GM21526 (cell line): Measurements from ENCODE around the gene SOCS6.
"Not testable (repeated sequence)": the region's sequence is repeated elsewhere in the genome, so short reads cannot be mapped to it uniquely, and the experiment has no call there.

ENCODE experiments used
- ATAC-seq: cut with Tn5 transposase; IDR thresholded peaks from one replicate; pipeline ENCODE4 v1.9.1; 2021; ENCODE audit warnings: moderate library complexity; ENCODE audit not compliant: unreplicated experiment, low FRiP score

SOCS6 gene

GRCh38 chr18:70319187-70319586, 30.3 kb downstream of the SOCS6 start:
- ATAC-seq: no peak

GRCh38 chr18:70321616-70322015, 32.8 kb downstream of the SOCS6 start:
- no peak for ATAC-seq

GRCh38 chr18:70322385-70322784, 33.5 kb downstream of the SOCS6 start:
- no peak for ATAC-seq

GRCh38 chr18:70322928-70323327, 34.1 kb downstream of the SOCS6 start:
- ATAC-seq: no peak

- no peak for ATAC-seq
These were observed 36.1 kb downstream of the SOCS6 start for GRCh38 chr18:70324897-70325296.

GRCh38 chr18:70326255-70326654, 37.4 kb downstream of the SOCS6 start:
- no peak for ATAC-seq

GRCh38 chr18:70328169-70328568, 39.3 kb downstream of the SOCS6 start:
- ATAC-seq: no peak

- ATAC-seq: no peak
These were observed 40.2 kb downstream of the SOCS6 start for GRCh38 chr18:70329071-70329470.

GRCh38 chr18:70330887-70331286, 42.0 kb downstream of the SOCS6 start:
- no peak for ATAC-seq

- ATAC-seq: no peak
These were observed 42.7 kb downstream of the SOCS6 start for GRCh38 chr18:70331456-70332097.

GRCh38 chr18:70332694-70333093, 43.8 kb downstream of the SOCS6 start:
- ATAC-seq: no peak

GRCh38 chr18:70333316-70333715, 44.5 kb downstream of the SOCS6 start:
- ATAC-seq: no peak

GRCh38 chr18:70333757-70334156, 44.9 kb downstream of the SOCS6 start:
- ATAC-seq: no peak

GRCh38 chr18:70334264-70334663, 45.4 kb downstream of the SOCS6 start:
- ATAC-seq: no peak

- ATAC-seq: no peak
These were observed 46.0 kb downstream of the SOCS6 start for GRCh38 chr18:70334728-70335329.

GRCh38 chr18:70335892-70336726, 47.3 kb downstream of the SOCS6 start:
- ATAC-seq: no peak

- ATAC-seq: no peak
These were observed 48.5 kb downstream of the SOCS6 start for GRCh38 chr18:70337139-70337972.

- ATAC-seq: no peak
These were observed 50.0 kb downstream of the SOCS6 start for GRCh38 chr18:70338890-70339289.

GRCh38 chr18:70339915-70340314, 51.1 kb downstream of the SOCS6 start:
- no peak for ATAC-seq

GRCh38 chr18:70348481-70348880, 59.6 kb downstream of the SOCS6 start:
- not testable (repeated sequence) for ATAC-seq

- no peak for ATAC-seq
These were observed 60.5 kb downstream of the SOCS6 start for GRCh38 chr18:70349316-70349715.
